WI38 (cell line): ENCODE data around the gene UBTF.
"Not testable (repeated sequence)": the region's sequence is repeated elsewhere in the genome, so short reads cannot be mapped to it uniquely, and the experiment has no call there.

Source experiments
- H3K4me3 ChIP-seq: 2 replicates; pipeline ENCODE4 v1.5.1; 2011; ENCODE audit warnings: low read depth, mild to moderate bottlenecking, control low read depth, low read length
- TF ChIP-seq, protein P1 (sequence below): IDR thresholded peaks from 2 replicates; pipeline ENCODE4 v1.5.1; 2012; ENCODE audit warnings: low read depth, mild to moderate bottlenecking, control low read depth, low read length

UBTF gene

DNA sequence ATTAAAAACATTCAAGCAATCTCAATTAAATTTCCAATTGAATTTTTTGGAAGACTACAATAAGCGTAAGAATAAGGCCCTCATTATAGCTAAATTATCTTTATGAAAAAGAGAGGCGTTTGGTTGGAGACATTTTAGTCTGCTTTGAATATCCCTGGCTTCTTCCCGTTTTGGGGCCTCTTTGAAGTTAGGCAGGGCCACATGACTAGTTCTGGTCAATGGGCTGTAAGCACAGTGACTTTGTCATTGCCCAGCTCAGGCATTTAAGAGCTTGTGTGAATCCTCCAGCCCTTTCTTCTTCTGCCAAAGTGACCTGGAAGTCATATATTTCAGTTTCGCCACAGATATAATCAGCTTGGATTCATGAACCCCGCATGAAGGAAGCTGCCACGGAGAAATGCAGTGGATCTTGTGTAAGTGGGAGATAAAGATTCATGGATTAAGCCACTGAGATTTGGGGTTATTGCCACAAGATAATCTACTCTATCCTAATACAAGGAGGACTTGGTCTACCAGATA is 21.7 kb upstream of the UBTF start:
- TF ChIP-seq, protein P1, sequence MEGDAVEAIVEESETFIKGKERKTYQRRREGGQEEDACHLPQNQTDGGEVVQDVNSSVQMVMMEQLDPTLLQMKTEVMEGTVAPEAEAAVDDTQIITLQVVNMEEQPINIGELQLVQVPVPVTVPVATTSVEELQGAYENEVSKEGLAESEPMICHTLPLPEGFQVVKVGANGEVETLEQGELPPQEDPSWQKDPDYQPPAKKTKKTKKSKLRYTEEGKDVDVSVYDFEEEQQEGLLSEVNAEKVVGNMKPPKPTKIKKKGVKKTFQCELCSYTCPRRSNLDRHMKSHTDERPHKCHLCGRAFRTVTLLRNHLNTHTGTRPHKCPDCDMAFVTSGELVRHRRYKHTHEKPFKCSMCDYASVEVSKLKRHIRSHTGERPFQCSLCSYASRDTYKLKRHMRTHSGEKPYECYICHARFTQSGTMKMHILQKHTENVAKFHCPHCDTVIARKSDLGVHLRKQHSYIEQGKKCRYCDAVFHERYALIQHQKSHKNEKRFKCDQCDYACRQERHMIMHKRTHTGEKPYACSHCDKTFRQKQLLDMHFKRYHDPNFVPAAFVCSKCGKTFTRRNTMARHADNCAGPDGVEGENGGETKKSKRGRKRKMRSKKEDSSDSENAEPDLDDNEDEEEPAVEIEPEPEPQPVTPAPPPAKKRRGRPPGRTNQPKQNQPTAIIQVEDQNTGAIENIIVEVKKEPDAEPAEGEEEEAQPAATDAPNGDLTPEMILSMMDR: no peak

DNA sequence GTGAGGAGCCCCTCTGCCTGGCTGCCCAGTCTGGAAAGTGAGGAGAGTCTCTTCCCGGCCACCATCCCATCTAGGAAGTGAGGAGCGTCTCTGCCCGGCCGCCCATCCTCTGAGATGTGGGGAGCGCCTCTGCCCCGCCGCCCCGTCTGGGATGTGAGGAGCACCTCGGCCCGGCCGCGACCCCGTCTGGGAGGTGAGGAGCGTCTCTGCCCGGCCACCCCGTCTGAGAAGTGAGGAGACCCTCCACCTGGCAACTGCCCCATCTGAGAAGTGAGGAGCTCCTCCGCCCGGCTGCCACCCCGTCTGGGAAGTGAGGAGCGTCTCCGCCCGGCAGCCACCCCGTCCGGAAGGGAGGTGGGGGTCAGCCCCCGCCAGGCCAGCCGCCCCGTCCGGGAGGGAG is 18.4 kb upstream of the UBTF start:
- H3K4me3 ChIP-seq: not testable (repeated sequence)

More for the DNA sequence above, 21.7 kb upstream of the UBTF start:
- no peak overlapping the region for H3K4me3 ChIP-seq

DNA sequence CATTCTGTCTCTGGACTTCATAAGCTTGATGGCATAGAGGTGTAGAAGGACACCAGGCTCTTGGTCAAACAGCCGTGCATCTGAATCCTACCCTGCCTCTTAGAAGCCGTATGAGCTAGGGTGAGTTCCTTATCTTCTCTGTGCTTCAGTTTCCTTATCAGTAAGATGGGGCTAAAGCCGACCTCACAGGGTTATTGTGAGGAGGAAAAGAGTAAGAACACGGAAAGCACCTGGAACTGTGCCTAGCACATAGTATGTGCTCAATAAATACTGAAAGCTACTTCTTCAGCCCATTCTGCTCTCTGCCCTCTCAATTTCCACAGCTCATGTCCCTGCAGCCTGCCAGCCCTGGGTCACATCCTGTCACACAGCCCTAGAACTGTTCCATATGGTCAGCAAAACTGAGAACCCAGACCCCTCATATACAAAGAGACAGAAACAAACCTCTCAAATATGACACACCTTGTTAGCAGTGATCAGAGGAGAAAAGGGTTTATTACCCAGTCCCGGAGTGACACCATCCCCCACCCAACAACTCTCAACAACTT is 17.0 kb upstream of the UBTF start:
- TF ChIP-seq, protein P1: no peak
- no peak overlapping the region for H3K4me3 ChIP-seq

DNA sequence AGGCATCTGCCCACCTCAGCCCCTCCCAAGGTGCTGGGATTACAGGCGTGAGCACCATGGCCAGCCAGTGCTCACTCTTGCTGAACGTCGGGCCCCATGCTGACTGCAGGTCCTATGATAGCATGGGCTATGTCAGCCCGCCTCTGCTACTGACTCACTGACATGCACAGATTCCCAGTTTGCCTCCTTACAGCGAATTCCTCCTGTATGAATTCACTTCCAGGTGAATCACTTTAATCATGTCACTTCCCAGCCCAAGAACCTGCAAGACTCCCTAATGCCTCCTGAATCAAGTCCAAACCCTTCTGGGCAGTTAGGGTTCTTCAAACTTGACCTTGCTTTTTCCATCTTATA is 16.1 kb upstream of the UBTF start:
- TF ChIP-seq, protein P1: no peak
- H3K4me3 ChIP-seq: no peak overlapping the region

DNA sequence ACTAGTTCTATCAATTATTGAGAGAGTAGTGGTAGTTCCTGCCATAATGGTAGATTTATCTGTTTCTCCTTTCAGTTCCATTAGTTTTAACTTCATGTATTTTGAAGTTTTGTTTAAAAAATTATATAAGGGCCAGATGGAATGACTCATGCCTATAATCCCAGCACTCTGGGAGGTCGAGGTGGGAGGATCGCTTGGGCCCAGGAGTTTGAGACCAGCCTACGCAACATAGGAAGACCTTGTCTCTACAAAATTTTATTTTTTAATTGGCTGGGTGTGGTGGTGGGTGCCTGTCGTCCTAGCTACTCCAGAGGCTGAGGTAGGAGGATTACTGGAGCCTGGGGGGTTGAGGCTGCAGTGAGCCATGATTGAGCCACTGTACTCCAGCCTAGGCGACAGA is 14.1 kb upstream of the UBTF start:
- no peak overlapping the region for H3K4me3 ChIP-seq
- TF ChIP-seq, protein P1: no peak

DNA sequence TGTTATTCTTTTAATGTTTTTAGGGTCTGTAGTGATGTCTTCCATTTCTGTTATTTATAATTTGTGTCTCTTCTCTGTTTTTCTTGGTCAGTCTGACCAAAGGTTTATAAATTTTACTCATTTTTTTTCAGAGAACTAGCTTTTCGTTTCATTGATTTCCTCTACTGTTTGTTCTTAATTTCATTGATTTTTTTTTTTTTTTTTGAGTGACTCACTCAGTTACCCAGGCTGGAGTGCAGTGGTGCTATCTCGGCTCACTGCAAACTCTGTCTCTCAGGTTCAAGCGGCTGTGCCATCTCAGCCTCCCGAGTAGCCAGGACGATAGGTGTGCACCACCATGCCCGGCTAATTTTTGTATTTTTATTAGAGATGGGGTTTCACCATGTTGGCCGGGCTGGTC is 12.6 kb upstream of the UBTF start:
- H3K4me3 ChIP-seq: no peak overlapping the region
- TF ChIP-seq, protein P1: no peak

DNA sequence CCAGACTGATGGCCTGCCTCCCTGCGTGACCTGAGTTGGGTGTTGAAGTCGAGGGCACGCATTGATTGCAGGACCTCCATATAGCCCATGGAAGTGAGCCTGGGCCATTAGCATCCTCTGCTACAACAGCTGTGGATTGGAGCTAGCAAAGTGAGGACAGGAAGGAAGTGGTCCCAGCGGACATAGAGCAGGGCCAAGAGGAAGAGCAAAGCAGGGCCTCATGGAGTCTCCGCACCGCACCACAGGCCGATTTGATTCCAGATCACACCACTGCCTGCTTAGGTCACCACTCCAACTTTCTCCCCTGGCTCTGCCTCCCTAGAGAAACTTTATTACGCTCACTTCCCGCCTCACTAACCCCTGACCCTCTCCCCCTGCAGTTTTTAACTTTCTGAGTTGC is 10.7 kb upstream of the UBTF start:
- TF ChIP-seq, protein P1: no peak

DNA sequence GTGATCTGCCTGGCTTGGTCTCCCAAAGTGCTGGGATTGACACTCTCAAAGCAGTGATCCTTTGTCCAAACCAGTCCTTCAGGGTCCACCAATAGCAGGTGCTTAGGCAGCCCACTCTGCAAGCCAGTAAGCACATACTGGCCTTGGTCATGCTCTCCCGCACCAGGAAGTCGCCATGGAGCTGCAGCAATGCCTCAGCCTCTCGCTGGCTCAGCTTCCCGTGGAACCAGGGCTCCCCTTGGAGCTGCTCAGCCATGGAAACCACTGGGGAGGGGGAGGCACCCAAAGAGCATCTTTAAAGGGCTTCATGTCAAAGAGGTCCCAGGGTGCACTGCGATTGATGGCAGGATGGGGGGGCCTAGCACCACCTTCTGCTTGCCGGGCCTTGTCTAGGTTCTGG is 9.6 kb upstream of the UBTF start:
- TF ChIP-seq, protein P1: no peak
- no peak overlapping the region for H3K4me3 ChIP-seq

More for the DNA sequence above, 10.7 kb upstream of the UBTF start:
- H3K4me3 ChIP-seq: no peak overlapping the region
